Loucy (cell line): ENCODE measurements around the gene TANGO2.

Experiments used
- CTCF ChIP-seq: fragments of 200-600 bp; sonication (generic); conservative IDR thresholded peaks from 2 replicates; pipeline ENCODE4 v1.5.1; 2014; ENCODE audit warnings: mild to moderate bottlenecking, antibody characterized with exemption, low read length
- EZH2phosphoT487 ChIP-seq: fragments of 200-600 bp; IDR thresholded peaks from 2 replicates; pipeline ENCODE4 v1.6.1; 2018; ENCODE audit warnings: antibody characterized with exemption, mild to moderate bottlenecking, moderate library complexity, borderline replicate concordance

DNA sequence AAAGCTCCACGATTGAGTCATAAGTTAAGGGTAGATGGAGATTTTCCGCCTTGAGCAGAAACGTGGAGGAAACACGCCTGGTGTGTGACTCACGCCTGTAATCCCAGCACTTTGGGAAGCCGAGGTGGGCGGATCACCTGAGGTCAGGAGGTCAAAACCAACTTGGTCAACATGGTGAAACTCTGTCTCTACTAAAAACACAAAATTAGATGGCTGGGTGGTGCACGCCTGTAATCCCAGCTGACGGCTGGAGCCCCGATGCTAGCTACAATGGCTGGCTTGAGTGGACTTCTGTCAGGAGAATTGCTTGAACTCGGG, 41.8 kb downstream of the TANGO2 start:
- no peak for TF ChIP-seq CTCF
- no peak for TF ChIP-seq EZH2phosphoT487
